OCI-LY3 (cell line): ENCODE data around the gene CMKLR1.

Experiments
- CTCF ChIP-seq: fragments of 200-600, 300-600 bp; sonication (generic); IDR thresholded peaks from 2 replicates; pipeline ENCODE4 v1.5.1; 2014; ENCODE audit warnings: antibody characterized with exemption, low read length, low read depth
- EZH2phosphoT487 ChIP-seq: fragments of 200-600 bp; shearing (Covaris generic); IDR thresholded peaks from 2 replicates; pipeline ENCODE4 v1.6.1; 2018; ENCODE audit warnings: antibody characterized with exemption, mixed run types, low read depth

- TF ChIP-seq CTCF (no peak), EZH2phosphoT487 (no peak)
Observed at GRCh38 chr12:108248011-108248410, 91.1 kb downstream of the CMKLR1 start.
